SW480 (cell line): ENCODE measurements around the gene ADI1.
A peak's percentile ranks its signal among the peaks of the same experiment; 100 is the strongest.

Source experiments
- DNase-seq: peaks from one replicate; pipeline ENCODE4 v3.0.0-alpha.2; 2016; ENCODE audit warnings: low spot score

The ADI1 gene, protein sequence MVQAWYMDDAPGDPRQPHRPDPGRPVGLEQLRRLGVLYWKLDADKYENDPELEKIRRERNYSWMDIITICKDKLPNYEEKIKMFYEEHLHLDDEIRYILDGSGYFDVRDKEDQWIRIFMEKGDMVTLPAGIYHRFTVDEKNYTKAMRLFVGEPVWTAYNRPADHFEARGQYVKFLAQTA

GRCh38 chr2:3519255-3520205 is at the start of gene ADI1:
Gene ADI1, minus strand, starts transcription at chr2:3519531. Its CDS starts 44 bp downstream, at chr2:3519487.
- peak; percentile 61 for DNase-seq

DNA sequence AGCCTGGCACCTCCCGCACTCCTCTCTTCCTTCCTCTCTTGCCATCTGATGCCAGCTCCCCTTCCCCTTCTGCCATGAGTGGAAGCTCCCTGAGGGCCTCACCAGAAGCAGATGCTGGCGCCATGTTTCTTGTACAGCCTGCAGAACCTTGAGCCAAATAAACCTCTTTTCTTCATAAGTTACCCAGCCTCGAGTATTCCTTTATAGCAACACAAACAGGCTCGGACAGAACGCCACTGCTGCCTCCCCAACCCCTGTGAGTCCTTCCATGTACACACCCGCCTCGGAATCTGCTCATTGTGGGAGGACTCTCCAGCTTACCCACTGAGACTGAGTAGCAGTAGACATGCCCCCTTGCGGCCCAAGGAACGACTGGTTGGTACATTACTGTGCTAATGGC is 47.5 kb upstream of the ADI1 start:
- DNase-seq: no peak

- no peak for DNase-seq
Measured at GRCh38 chr2:3565117-3565516, 45.8 kb upstream of the ADI1 start.

GRCh38 chr2:3563521-3563976 is 44.2 kb upstream of the ADI1 start:
- no peak for DNase-seq

- peak; percentile 99 for DNase-seq
Measured at GRCh38 chr2:3558205-3559014, 39.1 kb upstream of the ADI1 start, which contains the start of gene RNASEH1. Gene RNASEH1, minus strand, starts transcription at chr2:3558333. Its CDS starts 73 bp downstream, at chr2:3558260.

GRCh38 chr2:3557639-3558204 is 38.4 kb upstream of the ADI1 start:
- DNase-seq: no peak

- DNase-seq: no peak
Measured at GRCh38 chr2:3553946-3554345, 34.6 kb upstream of the ADI1 start.

DNA sequence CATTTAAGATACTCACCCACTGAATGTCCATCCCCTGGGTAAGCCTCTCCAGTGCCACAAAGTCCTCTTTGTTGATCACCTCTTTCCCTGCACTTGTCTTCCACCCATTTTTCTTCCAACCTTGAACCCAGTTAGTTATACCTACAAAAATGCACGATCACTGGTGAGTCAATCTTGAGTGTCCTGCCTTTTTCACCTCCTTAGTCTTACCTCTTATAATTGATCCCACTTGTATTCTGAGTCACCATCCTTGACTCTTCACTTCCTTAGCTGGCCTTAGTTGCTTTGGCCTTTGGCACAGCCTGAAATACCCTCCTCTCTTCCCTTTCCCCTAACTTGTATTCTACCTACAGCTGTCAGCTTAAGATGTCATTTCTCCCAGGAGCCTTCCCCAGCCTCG is 28.6 kb upstream of the ADI1 start:
- DNase-seq: no peak

GRCh38 chr2:3545788-3546478 is 26.6 kb upstream of the ADI1 start:
- DNase-seq: no peak

DNA sequence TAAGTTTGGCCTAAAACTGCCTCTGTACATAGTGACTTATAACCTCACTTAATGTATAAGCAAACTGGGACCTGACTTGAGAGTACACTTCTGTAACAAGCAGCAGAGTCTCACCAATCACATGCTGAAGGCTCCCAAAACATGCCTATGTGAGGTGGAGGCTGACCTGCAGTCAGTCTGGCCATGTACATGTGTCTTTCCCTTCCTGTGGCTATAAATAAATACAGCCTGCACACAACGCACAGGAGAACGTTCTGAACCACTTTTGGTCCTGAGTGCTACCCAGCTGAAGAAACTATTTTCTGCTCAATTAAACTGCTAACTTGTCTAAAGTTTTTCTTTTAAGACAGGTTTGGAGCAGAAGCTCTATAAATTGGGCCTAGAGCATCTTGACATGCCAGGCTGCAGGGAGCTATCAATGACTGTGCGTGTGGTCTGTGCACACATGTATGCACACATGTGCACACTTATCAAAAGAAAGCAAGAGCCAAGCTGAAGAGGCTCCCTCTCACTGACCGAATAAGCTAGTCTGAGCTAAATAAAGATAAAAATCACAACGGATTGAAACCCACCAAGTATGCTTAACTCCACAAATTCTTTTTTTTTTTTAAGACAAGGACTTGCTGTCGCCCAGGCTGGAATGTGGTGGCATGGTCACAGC is 23.8 kb upstream of the ADI1 start:
- no peak for DNase-seq

GRCh38 chr2:3542107-3542506 is 22.8 kb upstream of the ADI1 start:
- no peak for DNase-seq

DNA sequence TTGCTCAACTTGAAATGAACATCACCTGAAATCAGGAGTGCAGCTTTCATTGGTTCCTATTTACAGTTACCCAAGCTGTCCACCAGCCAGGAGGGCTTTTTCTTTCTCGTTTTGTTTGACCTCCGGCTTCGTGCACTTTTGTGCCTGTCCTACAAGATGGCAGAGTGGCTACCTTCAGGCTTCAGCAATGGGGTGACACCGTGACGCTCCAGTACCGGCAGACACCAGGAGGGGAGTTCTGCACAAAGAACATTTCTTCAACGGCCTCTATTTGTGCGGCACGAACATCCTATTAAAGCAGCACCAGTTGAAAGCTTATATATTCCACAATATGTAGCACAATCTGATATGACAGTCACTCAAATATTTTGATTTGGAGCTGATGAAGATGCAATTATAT is 20.5 kb upstream of the ADI1 start:
- no peak for DNase-seq

GRCh38 chr2:3536682-3537632 is 17.6 kb upstream of the ADI1 start:
- DNase-seq: peak; percentile 75

DNA sequence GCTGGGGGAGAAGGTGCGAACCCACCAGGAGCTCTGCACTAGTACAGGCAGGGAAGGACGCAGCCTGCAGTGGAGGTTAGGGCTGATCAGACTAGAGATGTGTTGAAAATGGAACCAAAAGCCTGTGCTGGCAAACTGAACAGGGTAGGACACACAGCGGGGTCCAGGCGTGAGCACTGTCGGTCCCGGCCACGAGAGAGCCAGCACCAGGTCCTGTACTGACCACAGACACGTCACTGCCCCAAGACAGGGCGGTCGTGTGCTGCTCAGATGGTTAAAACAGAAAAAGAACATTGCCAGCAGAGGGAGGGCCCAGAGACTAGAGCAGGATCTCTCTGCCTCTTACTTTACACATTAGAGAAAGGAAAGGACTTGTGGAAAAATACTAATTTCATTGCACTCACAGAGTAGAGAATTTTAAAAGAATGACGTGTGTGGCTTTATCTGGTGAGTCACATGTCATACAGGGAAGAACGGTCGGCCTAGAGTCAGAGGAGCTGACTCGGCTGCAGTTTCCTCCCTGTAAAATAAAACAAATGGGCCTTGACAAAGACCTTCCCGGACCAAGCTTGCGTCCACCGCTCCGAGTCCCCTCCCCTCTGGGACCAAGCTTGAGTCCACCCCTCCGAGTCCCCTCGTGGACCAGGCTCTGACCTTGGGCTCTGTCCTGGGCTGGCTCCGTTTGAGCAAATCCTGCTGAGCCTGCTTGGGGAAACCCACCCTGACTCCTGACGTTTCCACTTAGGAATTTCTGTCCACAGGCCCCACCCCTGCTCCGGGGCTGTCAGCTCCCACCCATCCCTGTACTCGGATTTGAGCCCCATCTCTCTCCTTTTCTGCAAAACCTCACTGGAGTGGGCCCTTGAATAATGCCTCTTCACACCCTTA is 16.7 kb upstream of the ADI1 start:
- DNase-seq: peak; percentile 69

DNA sequence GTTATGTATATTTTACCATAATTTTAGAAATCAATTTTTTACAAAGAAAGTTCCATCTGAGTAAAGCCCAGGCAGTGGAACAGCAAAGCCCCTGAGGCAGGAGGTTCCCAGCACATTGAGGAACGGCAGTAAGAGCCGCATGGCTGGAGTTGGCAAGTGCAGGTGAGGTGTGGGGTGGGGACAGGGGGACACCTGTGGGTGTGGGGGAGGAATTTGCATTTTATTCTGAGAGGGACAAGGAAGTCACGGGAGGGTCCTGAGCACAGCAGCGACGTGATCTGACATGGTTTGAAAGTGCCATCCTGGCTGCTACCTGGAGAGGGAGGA is 16.1 kb upstream of the ADI1 start:
- DNase-seq: no peak

GRCh38 chr2:3534251-3534814 is 15.0 kb upstream of the ADI1 start:
- no peak for DNase-seq

DNA sequence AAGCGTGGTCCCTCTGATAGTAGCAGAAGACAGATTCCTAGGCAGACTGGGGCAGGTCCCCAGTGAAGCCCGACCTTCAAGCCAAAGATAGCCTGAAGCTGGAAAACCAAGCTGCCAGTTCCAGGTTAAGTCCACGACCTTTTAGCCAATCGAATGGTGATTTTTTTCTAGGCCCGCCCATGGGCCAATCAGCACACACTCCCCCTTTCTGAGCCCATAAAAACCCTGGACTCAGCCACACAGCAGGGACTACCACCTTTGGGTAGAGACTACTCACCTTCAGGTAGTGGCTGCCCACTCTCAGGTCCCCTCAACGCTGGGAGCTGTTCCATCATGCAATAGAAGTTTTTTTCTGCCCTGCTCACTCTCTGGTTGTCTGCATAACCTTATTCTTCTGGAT is 14.5 kb upstream of the ADI1 start:
- DNase-seq: no peak

DNA sequence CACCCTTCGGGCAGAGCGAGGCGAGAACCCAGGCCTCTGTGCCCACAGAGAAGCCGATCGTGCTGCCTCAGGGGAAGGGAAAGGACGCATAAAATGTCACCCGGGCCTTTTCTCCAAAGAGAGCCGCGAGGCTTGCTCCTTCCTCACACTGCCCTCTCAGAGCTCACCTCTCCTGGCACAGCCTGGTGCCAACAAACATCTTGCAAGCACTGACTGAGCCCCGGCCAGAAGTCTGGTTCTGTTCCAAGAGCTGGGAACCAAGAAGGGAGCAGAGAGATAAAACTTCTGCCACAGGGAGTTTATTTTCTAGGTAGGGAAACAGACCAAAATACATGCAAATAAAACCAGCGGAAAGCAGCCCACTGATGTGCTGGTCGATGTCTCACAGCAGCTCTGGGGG is 13.6 kb upstream of the ADI1 start:
- DNase-seq: no peak
